K562 (cell line): Measurements from ENCODE around the gene UBXN10. TPM values are rescaled to one million over a fixed set of nuclear protein-coding genes. Genes with fewer than 3 reads are reported as not detected.

Experiments
- ATF1 ChIP-seq, 2 experiments: fragments of 450-650 bp in 1 of 2; IDR thresholded peaks; 2 replicates each; pipeline ENCODE4 v1.6.1; 2016; ENCODE audit warnings: missing compliant biosample characterization in 1 of 2, missing genetic modification characterization in 1 of 2
- FOXA3 ChIP-seq, 2 experiments: fragments of 450-650 bp in 1 of 2; sonication (generic) in 1 of 2; formaldehyde crosslinking; IDR thresholded peaks in 1 of 2; conservative IDR thresholded peaks in 1 of 2; 2 replicates each; pipeline versions ENCODE4 v1.4.0 to v1.8.0; 2020 to 2022; ENCODE audit warnings: mild to moderate bottlenecking in 2 of 2, missing genetic modification reagents in 1 of 2
- LCOR ChIP-seq: sonication (generic); formaldehyde crosslinking; IDR thresholded peaks from 2 replicates; pipeline ENCODE4 v1.8.0; 2022; ENCODE audit warnings: mild to moderate bottlenecking, missing genetic modification reagents
- NR2F6 ChIP-seq: fragments of 450-650 bp; formaldehyde crosslinking; IDR thresholded peaks from 2 replicates; pipeline ENCODE4 v1.4.0; 2020; ENCODE audit warnings: mild to moderate bottlenecking
- SIN3A ChIP-seq, 2 experiments: fragments of 150-350 bp in 1 of 2; IDR thresholded peaks; 2 replicates each; pipeline ENCODE4 v1.6.1; 2011 to 2016; ENCODE audit warnings: borderline replicate concordance in 2 of 2, low read depth in 2 of 2, low read length in 2 of 2, mild to moderate bottlenecking in 2 of 2, moderate library complexity in 2 of 2; ENCODE audit not compliant: control insufficient read depth in 1 of 2
- SMC3 ChIP-seq: conservative IDR thresholded peaks from 2 replicates; pipeline ENCODE4 v1.6.1; 2011; ENCODE audit warnings: low read depth, low read length, improper control_type of control experiment; ENCODE audit not compliant: insufficient read depth
- SRF ChIP-seq, 2 experiments: fragments of 250-450, 450-650 bp in 1 of 2; sonication (Bioruptor Pico) in 1 of 2; sonication (generic) in 1 of 2; formaldehyde crosslinking; IDR thresholded peaks; 2 replicates each; pipeline versions ENCODE4 v1.5.0 to v1.5.1; 2020 to 2022; ENCODE audit warnings: mild to moderate bottlenecking in 1 of 2, missing genetic modification reagents in 1 of 2
- ZNF77 ChIP-seq: fragments of 250-450 bp; sonication (Bioruptor Pico); IDR thresholded peaks from 2 replicates; pipeline ENCODE4 v1.5.0; 2020
- polyA plus RNA-seq, 8 experiments: library from polyadenylated mRNA; depleted of rRNA in 4 of 8; stranded (reverse) in 5 of 8; unstranded in 3 of 8; fragments of >200 nt; fragmentation: Nextera tagmentation in 2 of 8; fragmentation: Illumina TruSeq in 1 of 8; extraction: Ambion mirVana in 2 of 8; extraction: Trizol in 1 of 8; gene quantifications; 2 replicates each; pipeline versions ENCODE4 v1.2.1 to v1.2.3, GENCODE V29; 2011 to 2014; ENCODE audit warnings: inconsistent platforms in 1 of 8, missing spikeins in 1 of 8
- total RNA-seq, 7 experiments: library from RNA; depleted of rRNA in 6 of 7; stranded (reverse); fragments of >200 nt in 6 of 7; fragmentation: Illumina TruSeq in 2 of 7; extraction: Trizol in 2 of 7; gene quantifications; 2 replicates each; pipeline versions ENCODE4 v1.2.1 to v1.2.3, GENCODE V29; 2011 to 2021; ENCODE audit warnings: low replicate concordance in 1 of 7
- TF ChIP-seq, protein P1 (sequence below): sonication (generic); formaldehyde crosslinking; IDR thresholded peaks from 2 replicates; pipeline ENCODE4 v1.8.1; 2023; ENCODE audit warnings: missing genetic modification reagents, mild to moderate bottlenecking, borderline replicate concordance
- TF ChIP-seq, protein P2 (sequence below): fragments of 450-650 bp; conservative IDR thresholded peaks from 2 replicates; pipeline ENCODE4 v1.6.1; 2016; ENCODE audit warnings: missing genetic modification characterization, low read depth, mild to moderate bottlenecking, missing compliant biosample characterization, moderate library complexity
- TF ChIP-seq, protein P3 (sequence below): fragments of 200-800 bp; sonication (Bioruptor generic); IDR thresholded peaks from 2 replicates; pipeline ENCODE4 v1.6.1; 2016; ENCODE audit warnings: missing genetic modification characterization, missing compliant biosample characterization
- TF ChIP-seq, protein P4 (sequence below): fragments of 450-650 bp; formaldehyde crosslinking; conservative IDR thresholded peaks from 2 replicates; pipeline ENCODE4 v1.4.0; 2022; ENCODE audit warnings: mild to moderate bottlenecking, missing genetic modification characterization

Gene UBXN10
- total and polyA plus RNA-seq, 9 of the 15 experiments (the other 6 are each of a cell fraction or from before 2014, with no cell fraction given): 10.7 to 17.7 (median 13.6) TPM

DNA sequence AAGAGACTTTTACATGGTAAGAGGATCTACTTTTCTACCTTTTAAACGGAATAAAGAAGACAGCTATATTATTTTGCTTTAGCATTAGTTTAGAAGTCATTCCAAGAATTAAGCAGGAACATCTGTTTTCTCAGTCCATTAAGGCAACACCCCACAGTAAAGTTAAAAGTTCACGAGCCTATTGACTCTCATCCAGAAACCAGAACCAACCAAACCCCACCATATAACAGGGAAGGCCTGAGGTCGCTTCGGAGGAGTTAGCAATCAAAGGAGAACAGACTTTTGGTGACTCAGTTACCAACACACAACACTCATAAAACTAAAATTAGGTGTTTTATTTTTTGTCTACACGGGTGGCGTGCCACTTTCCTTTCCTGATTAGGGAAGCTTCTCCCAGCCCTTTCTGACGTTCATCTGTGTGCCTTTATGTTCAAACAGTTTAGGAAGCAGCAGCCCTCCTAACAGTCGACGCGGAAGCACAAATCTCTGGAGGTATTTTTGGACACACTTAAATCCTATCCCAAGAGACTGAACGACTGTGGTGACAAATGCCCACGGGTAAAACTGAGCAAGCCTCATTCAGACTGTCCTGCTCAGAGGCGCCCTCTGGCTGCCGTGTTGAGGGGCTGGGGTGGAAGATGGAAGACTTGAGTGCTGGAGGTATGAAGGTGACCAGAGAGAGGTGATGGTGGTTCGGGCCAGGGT is 9.0 kb downstream of the UBXN10 start (continued):
- TF ChIP-seq, protein P1, sequence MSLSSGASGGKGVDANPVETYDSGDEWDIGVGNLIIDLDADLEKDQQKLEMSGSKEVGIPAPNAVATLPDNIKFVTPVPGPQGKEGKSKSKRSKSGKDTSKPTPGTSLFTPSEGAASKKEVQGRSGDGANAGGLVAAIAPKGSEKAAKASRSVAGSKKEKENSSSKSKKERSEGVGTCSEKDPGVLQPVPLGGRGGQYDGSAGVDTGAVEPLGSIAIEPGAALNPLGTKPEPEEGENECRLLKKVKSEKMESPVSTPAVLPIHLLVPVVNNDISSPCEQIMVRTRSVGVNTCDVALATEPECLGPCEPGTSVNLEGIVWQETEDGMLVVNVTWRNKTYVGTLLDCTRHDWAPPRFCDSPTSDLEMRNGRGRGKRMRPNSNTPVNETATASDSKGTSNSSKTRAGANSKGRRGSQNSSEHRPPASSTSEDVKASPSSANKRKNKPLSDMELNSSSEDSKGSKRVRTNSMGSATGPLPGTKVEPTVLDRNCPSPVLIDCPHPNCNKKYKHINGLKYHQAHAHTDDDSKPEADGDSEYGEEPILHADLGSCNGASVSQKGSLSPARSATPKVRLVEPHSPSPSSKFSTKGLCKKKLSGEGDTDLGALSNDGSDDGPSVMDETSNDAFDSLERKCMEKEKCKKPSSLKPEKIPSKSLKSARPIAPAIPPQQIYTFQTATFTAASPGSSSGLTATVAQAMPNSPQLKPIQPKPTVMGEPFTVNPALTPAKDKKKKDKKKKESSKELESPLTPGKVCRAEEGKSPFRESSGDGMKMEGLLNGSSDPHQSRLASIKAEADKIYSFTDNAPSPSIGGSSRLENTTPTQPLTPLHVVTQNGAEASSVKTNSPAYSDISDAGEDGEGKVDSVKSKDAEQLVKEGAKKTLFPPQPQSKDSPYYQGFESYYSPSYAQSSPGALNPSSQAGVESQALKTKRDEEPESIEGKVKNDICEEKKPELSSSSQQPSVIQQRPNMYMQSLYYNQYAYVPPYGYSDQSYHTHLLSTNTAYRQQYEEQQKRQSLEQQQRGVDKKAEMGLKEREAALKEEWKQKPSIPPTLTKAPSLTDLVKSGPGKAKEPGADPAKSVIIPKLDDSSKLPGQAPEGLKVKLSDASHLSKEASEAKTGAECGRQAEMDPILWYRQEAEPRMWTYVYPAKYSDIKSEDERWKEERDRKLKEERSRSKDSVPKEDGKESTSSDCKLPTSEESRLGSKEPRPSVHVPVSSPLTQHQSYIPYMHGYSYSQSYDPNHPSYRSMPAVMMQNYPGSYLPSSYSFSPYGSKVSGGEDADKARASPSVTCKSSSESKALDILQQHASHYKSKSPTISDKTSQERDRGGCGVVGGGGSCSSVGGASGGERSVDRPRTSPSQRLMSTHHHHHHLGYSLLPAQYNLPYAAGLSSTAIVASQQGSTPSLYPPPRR (CRISPR knock-in tag): no peak
- TF ChIP-seq LCOR (no peak), SRF (CRISPR knock-in tag; IDR thresholded peaks at IDR 0.05) (0 out of 4 replicates have a peak, but pooled peaks of 1 of the 2 experiments have one; percentile 5), FOXA3 (CRISPR knock-in tag; conservative IDR thresholded peaks at IDR 0.05 in 1 of 2, IDR thresholded peaks at IDR 0.05 in 1 of 2) (no peak), ATF1 (CRISPR knock-in tag; IDR thresholded peaks at IDR 0.05) (no peak), ATF1 (tag; IDR thresholded peaks at IDR 0.05) (no peak), NR2F6 (no peak), SMC3 (peak; percentile 87), SIN3A (IDR thresholded peaks at IDR 0.05; ENCODE audit: borderline replicate concordance in 2 of 2, control insufficient read depth in 1 of 2, low read depth in 2 of 2, low read length in 2 of 2) (0 out of 4 replicates have a peak, but pooled peaks of 1 of the 2 experiments have one; percentile 32), ZNF77 (no peak)
- TF ChIP-seq, protein P2, sequence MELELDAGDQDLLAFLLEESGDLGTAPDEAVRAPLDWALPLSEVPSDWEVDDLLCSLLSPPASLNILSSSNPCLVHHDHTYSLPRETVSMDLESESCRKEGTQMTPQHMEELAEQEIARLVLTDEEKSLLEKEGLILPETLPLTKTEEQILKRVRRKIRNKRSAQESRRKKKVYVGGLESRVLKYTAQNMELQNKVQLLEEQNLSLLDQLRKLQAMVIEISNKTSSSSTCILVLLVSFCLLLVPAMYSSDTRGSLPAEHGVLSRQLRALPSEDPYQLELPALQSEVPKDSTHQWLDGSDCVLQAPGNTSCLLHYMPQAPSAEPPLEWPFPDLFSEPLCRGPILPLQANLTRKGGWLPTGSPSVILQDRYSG (tag): no peak; the same call in 1 of the 2 replicates
- TF ChIP-seq, protein P3, sequence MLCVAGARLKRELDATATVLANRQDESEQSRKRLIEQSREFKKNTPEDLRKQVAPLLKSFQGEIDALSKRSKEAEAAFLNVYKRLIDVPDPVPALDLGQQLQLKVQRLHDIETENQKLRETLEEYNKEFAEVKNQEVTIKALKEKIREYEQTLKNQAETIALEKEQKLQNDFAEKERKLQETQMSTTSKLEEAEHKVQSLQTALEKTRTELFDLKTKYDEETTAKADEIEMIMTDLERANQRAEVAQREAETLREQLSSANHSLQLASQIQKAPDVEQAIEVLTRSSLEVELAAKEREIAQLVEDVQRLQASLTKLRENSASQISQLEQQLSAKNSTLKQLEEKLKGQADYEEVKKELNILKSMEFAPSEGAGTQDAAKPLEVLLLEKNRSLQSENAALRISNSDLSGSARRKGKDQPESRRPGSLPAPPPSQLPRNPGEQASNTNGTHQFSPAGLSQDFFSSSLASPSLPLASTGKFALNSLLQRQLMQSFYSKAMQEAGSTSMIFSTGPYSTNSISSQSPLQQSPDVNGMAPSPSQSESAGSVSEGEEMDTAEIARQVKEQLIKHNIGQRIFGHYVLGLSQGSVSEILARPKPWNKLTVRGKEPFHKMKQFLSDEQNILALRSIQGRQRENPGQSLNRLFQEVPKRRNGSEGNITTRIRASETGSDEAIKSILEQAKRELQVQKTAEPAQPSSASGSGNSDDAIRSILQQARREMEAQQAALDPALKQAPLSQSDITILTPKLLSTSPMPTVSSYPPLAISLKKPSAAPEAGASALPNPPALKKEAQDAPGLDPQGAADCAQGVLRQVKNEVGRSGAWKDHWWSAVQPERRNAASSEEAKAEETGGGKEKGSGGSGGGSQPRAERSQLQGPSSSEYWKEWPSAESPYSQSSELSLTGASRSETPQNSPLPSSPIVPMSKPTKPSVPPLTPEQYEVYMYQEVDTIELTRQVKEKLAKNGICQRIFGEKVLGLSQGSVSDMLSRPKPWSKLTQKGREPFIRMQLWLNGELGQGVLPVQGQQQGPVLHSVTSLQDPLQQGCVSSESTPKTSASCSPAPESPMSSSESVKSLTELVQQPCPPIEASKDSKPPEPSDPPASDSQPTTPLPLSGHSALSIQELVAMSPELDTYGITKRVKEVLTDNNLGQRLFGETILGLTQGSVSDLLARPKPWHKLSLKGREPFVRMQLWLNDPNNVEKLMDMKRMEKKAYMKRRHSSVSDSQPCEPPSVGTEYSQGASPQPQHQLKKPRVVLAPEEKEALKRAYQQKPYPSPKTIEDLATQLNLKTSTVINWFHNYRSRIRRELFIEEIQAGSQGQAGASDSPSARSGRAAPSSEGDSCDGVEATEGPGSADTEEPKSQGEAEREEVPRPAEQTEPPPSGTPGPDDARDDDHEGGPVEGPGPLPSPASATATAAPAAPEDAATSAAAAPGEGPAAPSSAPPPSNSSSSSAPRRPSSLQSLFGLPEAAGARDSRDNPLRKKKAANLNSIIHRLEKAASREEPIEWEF (CRISPR knock-in tag): no peak
- TF ChIP-seq, protein P4, sequence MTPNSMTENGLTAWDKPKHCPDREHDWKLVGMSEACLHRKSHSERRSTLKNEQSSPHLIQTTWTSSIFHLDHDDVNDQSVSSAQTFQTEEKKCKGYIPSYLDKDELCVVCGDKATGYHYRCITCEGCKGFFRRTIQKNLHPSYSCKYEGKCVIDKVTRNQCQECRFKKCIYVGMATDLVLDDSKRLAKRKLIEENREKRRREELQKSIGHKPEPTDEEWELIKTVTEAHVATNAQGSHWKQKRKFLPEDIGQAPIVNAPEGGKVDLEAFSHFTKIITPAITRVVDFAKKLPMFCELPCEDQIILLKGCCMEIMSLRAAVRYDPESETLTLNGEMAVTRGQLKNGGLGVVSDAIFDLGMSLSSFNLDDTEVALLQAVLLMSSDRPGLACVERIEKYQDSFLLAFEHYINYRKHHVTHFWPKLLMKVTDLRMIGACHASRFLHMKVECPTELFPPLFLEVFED (CRISPR knock-in tag): 0 out of 2 replicates have a peak, but pooled peaks have one; percentile 46
